GM23338 (cell line): ENCODE results near the gene GGTLC2.

Source experiments
- CREB1 ChIP-seq: fragments of 250-450 bp; sonication (Bioruptor Pico); IDR thresholded peaks from 2 replicates; pipeline ENCODE4 v1.5.0; 2020; ENCODE audit warnings: low read depth, mild to moderate bottlenecking, moderate library complexity
- EZH2phosphoT487 ChIP-seq: fragments of 200-600 bp; sonication (generic); IDR thresholded peaks from one replicate; pipeline ENCODE4 v1.8.1; 2018; ENCODE audit warnings: antibody characterized with exemption; ENCODE audit not compliant: unreplicated experiment
- NANOG ChIP-seq: IDR thresholded peaks from 2 replicates; pipeline ENCODE4 v1.6.1; 2016; ENCODE audit warnings: antibody characterized with exemption, borderline replicate concordance
- POLR2AphosphoS5 ChIP-seq: IDR thresholded peaks from 2 replicates; pipeline ENCODE4 v1.6.1; 2016; ENCODE audit warnings: antibody characterized with exemption, low read depth
- TF ChIP-seq, protein P1 (sequence below), 2 experiments: fragments of 200-600 bp in 1 of 2; sonication (generic) in 1 of 2; conservative IDR thresholded peaks; 2 replicates each; pipeline versions ENCODE4 v1.5.1 to v1.6.1; 2016 to 2017; ENCODE audit warnings: antibody characterized with exemption in 2 of 2, low read depth in 2 of 2, mild to moderate bottlenecking in 2 of 2, moderate library complexity in 1 of 2

DNA sequence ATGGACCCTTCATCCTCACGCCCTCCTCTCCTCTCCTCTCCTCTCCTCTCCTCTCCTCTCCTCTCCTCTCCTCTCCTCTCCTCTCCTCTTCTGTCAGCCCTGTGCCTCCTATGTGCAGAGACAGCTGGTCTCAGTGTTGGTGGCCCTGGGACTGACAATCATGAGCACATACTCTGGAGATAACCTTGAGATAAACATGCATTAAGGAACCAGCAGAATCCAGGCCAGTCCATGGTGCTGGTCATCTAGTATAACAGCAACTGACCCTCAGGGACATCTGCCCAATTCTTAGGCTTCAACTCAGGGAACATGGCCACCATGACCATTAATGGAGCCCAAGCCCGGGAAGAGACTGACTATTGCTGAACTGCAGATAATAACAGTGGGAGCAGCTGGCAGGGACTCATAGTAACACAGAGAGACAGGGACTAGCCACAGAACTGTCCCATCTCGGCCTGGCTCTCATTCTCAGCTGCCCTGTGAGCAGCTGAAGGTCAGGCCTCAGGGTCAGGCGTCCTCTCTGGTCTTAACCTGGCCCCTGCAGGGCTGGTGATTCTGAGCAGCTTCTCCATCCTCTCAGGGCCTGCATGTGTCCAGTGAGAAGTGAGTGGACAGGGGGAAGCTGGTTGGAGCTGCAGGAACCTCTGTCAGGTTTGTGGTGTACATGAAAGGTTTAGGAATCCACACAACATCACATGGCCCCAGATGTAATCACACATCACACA lies 45.4 kb downstream of the GGTLC2 start:
- TF ChIP-seq, protein P1, sequence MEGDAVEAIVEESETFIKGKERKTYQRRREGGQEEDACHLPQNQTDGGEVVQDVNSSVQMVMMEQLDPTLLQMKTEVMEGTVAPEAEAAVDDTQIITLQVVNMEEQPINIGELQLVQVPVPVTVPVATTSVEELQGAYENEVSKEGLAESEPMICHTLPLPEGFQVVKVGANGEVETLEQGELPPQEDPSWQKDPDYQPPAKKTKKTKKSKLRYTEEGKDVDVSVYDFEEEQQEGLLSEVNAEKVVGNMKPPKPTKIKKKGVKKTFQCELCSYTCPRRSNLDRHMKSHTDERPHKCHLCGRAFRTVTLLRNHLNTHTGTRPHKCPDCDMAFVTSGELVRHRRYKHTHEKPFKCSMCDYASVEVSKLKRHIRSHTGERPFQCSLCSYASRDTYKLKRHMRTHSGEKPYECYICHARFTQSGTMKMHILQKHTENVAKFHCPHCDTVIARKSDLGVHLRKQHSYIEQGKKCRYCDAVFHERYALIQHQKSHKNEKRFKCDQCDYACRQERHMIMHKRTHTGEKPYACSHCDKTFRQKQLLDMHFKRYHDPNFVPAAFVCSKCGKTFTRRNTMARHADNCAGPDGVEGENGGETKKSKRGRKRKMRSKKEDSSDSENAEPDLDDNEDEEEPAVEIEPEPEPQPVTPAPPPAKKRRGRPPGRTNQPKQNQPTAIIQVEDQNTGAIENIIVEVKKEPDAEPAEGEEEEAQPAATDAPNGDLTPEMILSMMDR (conservative IDR thresholded peaks at IDR 0.05; ENCODE audit: low read depth in 2 of 2), result no peak
- TF ChIP-seq CREB1 (CRISPR knock-in tag), result no peak
- TF ChIP-seq POLR2AphosphoS5, result no peak
- no peak for TF ChIP-seq NANOG
- TF ChIP-seq EZH2phosphoT487, result no peak
